ENCODE results near the gene ZNF512B.
A peak's percentile ranks its signal among the peaks of the same experiment; 100 is the strongest.

ZNF512B gene

GRCh38 chr20:63973636-63974401 is 4.1 kb upstream of the ZNF512B start:
- TF ChIP-seq CTCF (IDR thresholded peaks at IDR 0.05) = peak; percentile 99

GRCh38 chr20:63973160-63973479 is 3.4 kb upstream of the ZNF512B start:
- no peak for TF ChIP-seq CTCF (IDR thresholded peaks at IDR 0.05)

- no peak for TF ChIP-seq CTCF (IDR thresholded peaks at IDR 0.05)
Observed at GRCh38 chr20:63972312-63973159, 2.8 kb upstream of the ZNF512B start.

GRCh38 chr20:63970714-63971431 is 1.1 kb upstream of the ZNF512B start:
- no peak for TF ChIP-seq CTCF (IDR thresholded peaks at IDR 0.05)

- TF ChIP-seq CTCF (IDR thresholded peaks at IDR 0.05) = no peak
Observed at GRCh38 chr20:63968928-63969760, 586 bp downstream of the ZNF512B start.

- no peak for TF ChIP-seq CTCF (IDR thresholded peaks at IDR 0.05)
Observed at GRCh38 chr20:63968136-63968927, 1.4 kb downstream of the ZNF512B start.

All from LNCAP (cell line).